Jurkat, Clone E6-1 (cell line): ENCODE data around the gene INSYN2B.

ENCODE experiments used
- DNase-seq: peaks from one replicate; pipeline ENCODE4 v3.0.0-alpha.2; 2011; ENCODE audit warnings: low read depth, low spot score
- H3K4me3 ChIP-seq: 2 replicates; pipeline ENCODE4 v1.5.1; 2011; ENCODE audit warnings: mild to moderate bottlenecking, low read length, control low read depth, moderate library complexity

Gene INSYN2B

GRCh38 chr5:169941542-169941941 lies 38.8 kb downstream of the INSYN2B start:
- H3K4me3 ChIP-seq = no peak overlapping the region
- DNase-seq = no peak

GRCh38 chr5:169939731-169940130 lies 40.6 kb downstream of the INSYN2B start:
- no peak for DNase-seq
- no peak overlapping the region for H3K4me3 ChIP-seq

- no peak overlapping the region for H3K4me3 ChIP-seq
- no peak for DNase-seq
Observed at GRCh38 chr5:169938439-169938838, 41.9 kb downstream of the INSYN2B start.

GRCh38 chr5:169935762-169936161 lies 44.5 kb downstream of the INSYN2B start:
- no peak overlapping the region for H3K4me3 ChIP-seq
- DNase-seq = no peak

GRCh38 chr5:169934990-169935389 lies 45.3 kb downstream of the INSYN2B start:
- H3K4me3 ChIP-seq = no peak overlapping the region
- DNase-seq = no peak

GRCh38 chr5:169933616-169934015 lies 46.7 kb downstream of the INSYN2B start:
- H3K4me3 ChIP-seq = no peak overlapping the region
- no peak for DNase-seq

- DNase-seq = no peak
Observed at GRCh38 chr5:169933127-169933526, 47.2 kb downstream of the INSYN2B start.

GRCh38 chr5:169923988-169924387 lies 56.3 kb downstream of the INSYN2B start:
- H3K4me3 ChIP-seq = no peak overlapping the region
- DNase-seq = no peak

More at GRCh38 chr5:169933127-169933526, 47.2 kb downstream of the INSYN2B start:
- H3K4me3 ChIP-seq = no peak overlapping the region

- H3K4me3 ChIP-seq = no peak overlapping the region
- no peak for DNase-seq
Observed at GRCh38 chr5:169922474-169922873, 57.8 kb downstream of the INSYN2B start.

GRCh38 chr5:169921949-169922348 lies 58.3 kb downstream of the INSYN2B start:
- no peak for DNase-seq
- no peak overlapping the region for H3K4me3 ChIP-seq

- no peak for DNase-seq
Observed at GRCh38 chr5:169921384-169921783, 58.9 kb downstream of the INSYN2B start.

GRCh38 chr5:169920474-169920873 lies 59.8 kb downstream of the INSYN2B start:
- H3K4me3 ChIP-seq = no peak overlapping the region

More at GRCh38 chr5:169921384-169921783, 58.9 kb downstream of the INSYN2B start:
- no peak overlapping the region for H3K4me3 ChIP-seq

GRCh38 chr5:169918228-169918627 lies 62.1 kb downstream of the INSYN2B start:
- no peak for DNase-seq
- no peak overlapping the region for H3K4me3 ChIP-seq

More at GRCh38 chr5:169920474-169920873, 59.8 kb downstream of the INSYN2B start:
- DNase-seq = no peak

- no peak for DNase-seq
- no peak overlapping the region for H3K4me3 ChIP-seq
Observed at GRCh38 chr5:169917500-169917899, 62.8 kb downstream of the INSYN2B start.

- no peak overlapping the region for H3K4me3 ChIP-seq
- DNase-seq = no peak
Observed at GRCh38 chr5:169914766-169915165, 65.5 kb downstream of the INSYN2B start.

- DNase-seq = no peak
Observed at GRCh38 chr5:169913479-169913878, 66.8 kb downstream of the INSYN2B start.

GRCh38 chr5:169911448-169912212 lies 68.7 kb downstream of the INSYN2B start:
- DNase-seq = no peak
- H3K4me3 ChIP-seq = no peak overlapping the region

More at GRCh38 chr5:169913479-169913878, 66.8 kb downstream of the INSYN2B start:
- no peak overlapping the region for H3K4me3 ChIP-seq

GRCh38 chr5:169910393-169910792 lies 69.9 kb downstream of the INSYN2B start:
- H3K4me3 ChIP-seq = no peak overlapping the region
- no peak for DNase-seq

GRCh38 chr5:169909945-169910344 lies 70.3 kb downstream of the INSYN2B start:
- no peak overlapping the region for H3K4me3 ChIP-seq

GRCh38 chr5:169908864-169909263 lies 71.4 kb downstream of the INSYN2B start:
- no peak for DNase-seq
- H3K4me3 ChIP-seq = no peak overlapping the region

More at GRCh38 chr5:169909945-169910344, 70.3 kb downstream of the INSYN2B start:
- DNase-seq = no peak
